B cell (primary cell): Measurements from ENCODE around the gene WIF1.

Experiments
- EZH2 ChIP-seq: IDR thresholded peaks from 2 replicates; pipeline ENCODE4 v1.6.1; 2012; ENCODE audit warnings: borderline replicate concordance, low read depth, mild to moderate bottlenecking, moderate library complexity, low read length; ENCODE audit not compliant: insufficient read depth, poor library complexity, severe bottlenecking
- TF ChIP-seq, protein P1 (sequence below): fragments of 200-600 bp; IDR thresholded peaks from one replicate; pipeline ENCODE4 v1.8.0; 2022; ENCODE audit warnings: antibody characterized with exemption, mild to moderate bottlenecking

DNA sequence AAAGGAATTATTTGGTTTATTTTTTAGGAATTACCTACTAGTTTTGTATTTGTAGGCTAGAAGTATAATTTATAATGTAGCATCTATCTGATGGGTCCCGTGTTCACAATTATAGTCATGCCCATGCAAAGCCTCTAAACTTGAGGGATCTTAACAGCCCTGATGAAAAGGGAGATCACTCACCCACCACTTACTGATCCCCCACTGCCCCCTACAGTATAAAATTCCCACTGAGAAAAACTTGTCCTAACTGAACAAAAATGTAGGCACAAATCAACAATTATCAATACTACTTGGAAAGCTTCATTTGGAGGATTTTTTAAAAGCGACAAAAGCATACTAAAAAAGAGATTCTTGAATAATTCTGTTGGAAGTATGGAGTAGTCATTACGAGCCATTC is 21.0 kb downstream of the WIF1 start:
- TF ChIP-seq, protein P1, sequence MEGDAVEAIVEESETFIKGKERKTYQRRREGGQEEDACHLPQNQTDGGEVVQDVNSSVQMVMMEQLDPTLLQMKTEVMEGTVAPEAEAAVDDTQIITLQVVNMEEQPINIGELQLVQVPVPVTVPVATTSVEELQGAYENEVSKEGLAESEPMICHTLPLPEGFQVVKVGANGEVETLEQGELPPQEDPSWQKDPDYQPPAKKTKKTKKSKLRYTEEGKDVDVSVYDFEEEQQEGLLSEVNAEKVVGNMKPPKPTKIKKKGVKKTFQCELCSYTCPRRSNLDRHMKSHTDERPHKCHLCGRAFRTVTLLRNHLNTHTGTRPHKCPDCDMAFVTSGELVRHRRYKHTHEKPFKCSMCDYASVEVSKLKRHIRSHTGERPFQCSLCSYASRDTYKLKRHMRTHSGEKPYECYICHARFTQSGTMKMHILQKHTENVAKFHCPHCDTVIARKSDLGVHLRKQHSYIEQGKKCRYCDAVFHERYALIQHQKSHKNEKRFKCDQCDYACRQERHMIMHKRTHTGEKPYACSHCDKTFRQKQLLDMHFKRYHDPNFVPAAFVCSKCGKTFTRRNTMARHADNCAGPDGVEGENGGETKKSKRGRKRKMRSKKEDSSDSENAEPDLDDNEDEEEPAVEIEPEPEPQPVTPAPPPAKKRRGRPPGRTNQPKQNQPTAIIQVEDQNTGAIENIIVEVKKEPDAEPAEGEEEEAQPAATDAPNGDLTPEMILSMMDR, result no peak
- TF ChIP-seq EZH2, result no peak
